Limb (tissue), 2 donors: ENCODE measurements around the gene TMEM132C.
"Not testable (repeated sequence)": the region's sequence is repeated elsewhere in the genome, so short reads cannot be mapped to it uniquely, and the experiment has no call there.

Source experiments
- DNase-seq, 2 donors: peaks; one replicate each; pipeline ENCODE4 v3.0.0-alpha.2; 2016; ENCODE audit errors: extremely low spot score in 2 of 2

The TMEM132C gene

GRCh38 chr12:128474916-128475315 lies 207.9 kb downstream of the TMEM132C start:
- no peak for DNase-seq

- DNase-seq: peak in 1 of 2 donors; percentile 45
Observed at GRCh38 chr12:128476266-128476665, 209.3 kb downstream of the TMEM132C start.

GRCh38 chr12:128483526-128484255 lies 216.7 kb downstream of the TMEM132C start:
- DNase-seq: no peak

- DNase-seq: not testable (repeated sequence)
Observed at GRCh38 chr12:128497376-128497775, 230.4 kb downstream of the TMEM132C start.

- DNase-seq: no peak
Observed at GRCh38 chr12:128507470-128507869, 240.5 kb downstream of the TMEM132C start.

- no peak for DNase-seq
Observed at GRCh38 chr12:128509170-128509569, 242.2 kb downstream of the TMEM132C start.

- DNase-seq: no peak
Observed at GRCh38 chr12:128510511-128510910, 243.5 kb downstream of the TMEM132C start.

GRCh38 chr12:128513331-128513730 lies 246.4 kb downstream of the TMEM132C start:
- DNase-seq: no peak

GRCh38 chr12:128513831-128514230 lies 246.9 kb downstream of the TMEM132C start:
- DNase-seq: no peak

GRCh38 chr12:128518644-128519043 lies 251.7 kb downstream of the TMEM132C start:
- no peak for DNase-seq

GRCh38 chr12:128519426-128519825 lies 252.5 kb downstream of the TMEM132C start:
- no peak for DNase-seq

GRCh38 chr12:128521981-128522380 lies 255.0 kb downstream of the TMEM132C start:
- no peak for DNase-seq

GRCh38 chr12:128524439-128524838 lies 257.5 kb downstream of the TMEM132C start:
- DNase-seq: no peak

- no peak for DNase-seq
Observed at GRCh38 chr12:128531170-128531569, 264.2 kb downstream of the TMEM132C start.

- DNase-seq: no peak
Observed at GRCh38 chr12:128534906-128535305, 267.9 kb downstream of the TMEM132C start.

GRCh38 chr12:128536810-128537209 lies 269.8 kb downstream of the TMEM132C start:
- no peak for DNase-seq

- no peak for DNase-seq
Observed at GRCh38 chr12:128537668-128538067, 270.7 kb downstream of the TMEM132C start.

GRCh38 chr12:128542844-128543243 lies 275.9 kb downstream of the TMEM132C start:
- DNase-seq: no peak

GRCh38 chr12:128543460-128543859 lies 276.5 kb downstream of the TMEM132C start:
- no peak for DNase-seq

GRCh38 chr12:128543971-128544370 lies 277.0 kb downstream of the TMEM132C start:
- DNase-seq: no peak

GRCh38 chr12:128548949-128549348 lies 282.0 kb downstream of the TMEM132C start:
- DNase-seq: no peak

GRCh38 chr12:128549601-128550218 lies 282.7 kb downstream of the TMEM132C start:
- no peak for DNase-seq

GRCh38 chr12:128551266-128551665 lies 284.3 kb downstream of the TMEM132C start:
- DNase-seq: peak; percentile 52 to 61
